ENCODE results near the gene DAAM1. TPM values are rescaled to one million over a fixed set of nuclear protein-coding genes. Genes with fewer than 3 reads are reported as not detected.

The DAAM1 gene
- total and polyA plus RNA-seq, 12 donors, result 22.8 to 102 (median 75.2) TPM

- ATAC-seq, result peak in 7 of 8 donors; percentile 6 to 56 (median 15)
- no peaks in the 10 kb centered on the region for H3K9me3 ChIP-seq
- H3K4me3 ChIP-seq, result no peak overlapping the region
- H3K36me3 ChIP-seq, result peaks cover 0 to 87% (median 16%) of the 10 kb centered on the region in 9 donors
- peak overlapping the region in 8 of 10 donors; percentile 12 to 81 (median 66) for H3K27ac ChIP-seq
- intact Hi-C loops (cut with DNase I), result no loop called here
- peaks cover 9 to 59% (median 39%) of the 10 kb centered on the region in 9 donors for H3K4me1 ChIP-seq
- TF ChIP-seq, protein P1, sequence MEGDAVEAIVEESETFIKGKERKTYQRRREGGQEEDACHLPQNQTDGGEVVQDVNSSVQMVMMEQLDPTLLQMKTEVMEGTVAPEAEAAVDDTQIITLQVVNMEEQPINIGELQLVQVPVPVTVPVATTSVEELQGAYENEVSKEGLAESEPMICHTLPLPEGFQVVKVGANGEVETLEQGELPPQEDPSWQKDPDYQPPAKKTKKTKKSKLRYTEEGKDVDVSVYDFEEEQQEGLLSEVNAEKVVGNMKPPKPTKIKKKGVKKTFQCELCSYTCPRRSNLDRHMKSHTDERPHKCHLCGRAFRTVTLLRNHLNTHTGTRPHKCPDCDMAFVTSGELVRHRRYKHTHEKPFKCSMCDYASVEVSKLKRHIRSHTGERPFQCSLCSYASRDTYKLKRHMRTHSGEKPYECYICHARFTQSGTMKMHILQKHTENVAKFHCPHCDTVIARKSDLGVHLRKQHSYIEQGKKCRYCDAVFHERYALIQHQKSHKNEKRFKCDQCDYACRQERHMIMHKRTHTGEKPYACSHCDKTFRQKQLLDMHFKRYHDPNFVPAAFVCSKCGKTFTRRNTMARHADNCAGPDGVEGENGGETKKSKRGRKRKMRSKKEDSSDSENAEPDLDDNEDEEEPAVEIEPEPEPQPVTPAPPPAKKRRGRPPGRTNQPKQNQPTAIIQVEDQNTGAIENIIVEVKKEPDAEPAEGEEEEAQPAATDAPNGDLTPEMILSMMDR (IDR thresholded peaks at IDR 0.05), result no peak
- no peak for DNase-seq
- WGBS, 2 donors, result 36 to 38% methylated on average over 4 of the region's 4 CpGs
- H3K27me3 ChIP-seq, result no peaks in the 10 kb centered on the region
Measured at GRCh38 chr14:59349258-59349701, 160.8 kb downstream of the DAAM1 start.

DNA sequence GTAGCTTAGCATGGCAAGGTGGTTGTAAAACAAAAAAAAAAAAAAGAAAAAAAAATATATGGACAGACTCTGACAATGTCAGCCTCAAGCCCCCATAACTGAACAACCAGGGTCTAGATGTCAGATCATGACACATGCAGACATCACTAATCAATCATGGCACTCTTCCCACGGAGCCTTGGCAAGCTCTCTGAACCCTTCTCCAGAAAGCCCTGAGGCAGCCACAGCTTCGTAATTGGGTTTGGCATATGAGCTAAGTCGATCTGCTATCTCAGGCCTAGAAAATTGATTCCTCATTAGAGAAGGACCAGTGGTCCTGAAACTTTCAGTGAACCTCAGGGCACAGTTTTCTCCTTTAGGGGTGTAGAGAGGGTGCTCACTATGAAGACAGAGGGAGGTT, 164.5 kb downstream of the DAAM1 start:
- Histone ChIP-seq H3K27ac (peak overlapping the region in 2 of 10 donors; percentile 4 to 9), H3K4me3 (no peak overlapping the region), H3K4me1 (peaks cover 4 to 49% (median 26%) of the 10 kb centered on the region in 9 donors), H3K27me3 (no peaks in the 10 kb centered on the region), H3K9me3 (no peaks in the 10 kb centered on the region), H3K36me3 (peaks cover 0 to 99% (median 30%) of the 10 kb centered on the region in 9 donors)
- ATAC-seq (no peak), DNase-seq (no peak)
- TF ChIP-seq, protein P1 (IDR thresholded peaks at IDR 0.05), result no peak
- intact Hi-C loops (cut with DNase I), result no loop called here
- 67 to 76% methylated on average over 3 of the region's 3 CpGs for WGBS, 2 donors

DNA sequence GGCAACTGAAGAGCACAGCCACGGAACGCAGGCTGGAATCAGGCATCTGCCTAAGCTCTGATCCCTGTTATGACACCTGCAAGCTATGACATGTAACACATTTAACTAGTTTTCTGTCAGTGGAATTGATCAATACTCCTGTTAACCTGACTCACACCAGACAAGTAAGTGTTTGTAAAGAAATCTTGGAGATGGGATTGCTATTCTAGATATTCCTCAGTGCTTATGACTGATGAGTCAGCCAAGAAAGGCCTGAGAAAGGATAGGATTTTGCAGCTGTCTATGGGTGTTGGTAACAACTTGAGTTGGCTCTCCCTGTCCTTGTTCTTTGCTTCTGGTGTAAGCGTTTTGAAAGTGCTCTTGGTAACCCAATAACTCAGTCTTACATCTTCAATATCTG, 166.2 kb downstream of the DAAM1 start:
- Histone ChIP-seq H3K27ac (peak overlapping the region in 9 of 10 donors; percentile 0 to 69 (median 28)), H3K4me3 (no peak overlapping the region), H3K4me1 (peaks cover 0 to 49% (median 29%) of the 10 kb centered on the region in 9 donors), H3K27me3 (no peaks in the 10 kb centered on the region), H3K9me3 (no peaks in the 10 kb centered on the region), H3K36me3 (peaks cover 0 to 84% (median 36%) of the 10 kb centered on the region in 9 donors)
- intact Hi-C loops (cut with DNase I), result no loop called here
- WGBS, 2 donors, result 49 to 68% methylated on average over 3 of the region's 3 CpGs
- TF ChIP-seq, protein P1 (IDR thresholded peaks at IDR 0.05), result no peak
- ATAC-seq (no peak), DNase-seq (no peak)

GRCh38 chr14:59355091-59355490, 166.6 kb downstream of the DAAM1 start:
- peaks cover 0 to 84% (median 36%) of the 10 kb centered on the region in 9 donors for H3K36me3 ChIP-seq
- intact Hi-C loops (cut with DNase I), result no loop called here
- DNase-seq (no peak), ATAC-seq (no peak)
- H3K4me3 ChIP-seq, result no peak overlapping the region
- 79 to 84% methylated on average over 3 of the region's 3 CpGs for WGBS, 2 donors
- peak overlapping the region in 7 of 10 donors; percentile 0 to 69 (median 56) for H3K27ac ChIP-seq
- TF ChIP-seq, protein P1 (IDR thresholded peaks at IDR 0.05), result no peak
- no peaks in the 10 kb centered on the region for H3K27me3 ChIP-seq
- H3K9me3 ChIP-seq, result no peaks in the 10 kb centered on the region
- peaks cover 0 to 50% (median 33%) of the 10 kb centered on the region in 9 donors for H3K4me1 ChIP-seq
